ENCODE measurements around the gene C12orf56. TPM values are rescaled to one million over a fixed set of nuclear protein-coding genes. Genes with fewer than 3 reads are reported as not detected.
"Not testable (repeated sequence)": the region's sequence is repeated elsewhere in the genome, so short reads cannot be mapped to it uniquely, and the experiment has no call there.

Gene C12orf56
- total RNA-seq, 1 donor from 2014 or later, result not detected

- DNase-seq (no peak), ATAC-seq (ENCODE audit: poor library complexity) (no peak)
- intact Hi-C loops (cut with DNase I), result no loop called here
These were observed 1.7 kb upstream of the C12orf56 start for GRCh38 chr12:64392221-64392620.

GRCh38 chr12:64389154-64389553 lies 1.4 kb downstream of the C12orf56 start:
- DNase-seq (no peak), ATAC-seq (ENCODE audit: poor library complexity) (no peak)
- intact Hi-C loops (cut with DNase I), result no loop called here

- intact Hi-C loops (cut with DNase I), result no loop called here
- DNase-seq (no peak), ATAC-seq (ENCODE audit: poor library complexity) (no peak)
These were observed 3.3 kb downstream of the C12orf56 start for GRCh38 chr12:64387197-64387816.

GRCh38 chr12:64385468-64385867 lies 5.1 kb downstream of the C12orf56 start:
- ATAC-seq (ENCODE audit: poor library complexity) (no peak), DNase-seq (no peak)
- intact Hi-C loops (cut with DNase I), result no loop called here

- DNase-seq (no peak), ATAC-seq (ENCODE audit: poor library complexity) (no peak)
- intact Hi-C loops (cut with DNase I), result no loop called here
These were observed 5.5 kb downstream of the C12orf56 start for GRCh38 chr12:64385019-64385418.

GRCh38 chr12:64383675-64384074 lies 6.9 kb downstream of the C12orf56 start:
- ATAC-seq (ENCODE audit: poor library complexity) (no peak), DNase-seq (no peak)
- intact Hi-C loops (cut with DNase I), result no loop called here

GRCh38 chr12:64362721-64363305 lies 27.7 kb downstream of the C12orf56 start:
- intact Hi-C loops (cut with DNase I), result no loop called here

GRCh38 chr12:64361173-64361572 lies 29.4 kb downstream of the C12orf56 start:
- intact Hi-C loops (cut with DNase I); ATAC-seq (ENCODE audit: poor library complexity); DNase-seq: not testable (repeated sequence)

More at GRCh38 chr12:64362721-64363305, 27.7 kb downstream of the C12orf56 start:
- ATAC-seq (ENCODE audit: poor library complexity), result no peak
- no peak for DNase-seq

GRCh38 chr12:64356209-64356608 lies 34.3 kb downstream of the C12orf56 start:
- intact Hi-C loops (cut with DNase I); DNase-seq; ATAC-seq (ENCODE audit: poor library complexity): not testable (repeated sequence)

GRCh38 chr12:64352181-64352580 lies 38.4 kb downstream of the C12orf56 start:
- ATAC-seq (ENCODE audit: poor library complexity) (no peak), DNase-seq (no peak)
- intact Hi-C loops (cut with DNase I), result no loop called here

GRCh38 chr12:64351265-64351664 lies 39.3 kb downstream of the C12orf56 start:
- intact Hi-C loops (cut with DNase I), result no loop called here
- no peak for ATAC-seq (ENCODE audit: poor library complexity)
- no peak for DNase-seq

GRCh38 chr12:64347630-64348029 lies 42.9 kb downstream of the C12orf56 start:
- ATAC-seq (ENCODE audit: poor library complexity) (no peak), DNase-seq (no peak)
- intact Hi-C loops (cut with DNase I), result no loop called here

- intact Hi-C loops (cut with DNase I); ATAC-seq (ENCODE audit: poor library complexity); DNase-seq: not testable (repeated sequence)
These were observed 45.9 kb downstream of the C12orf56 start for GRCh38 chr12:64344631-64345030.

- DNase-seq; intact Hi-C loops (cut with DNase I): not testable (repeated sequence)
These were observed 50.0 kb downstream of the C12orf56 start for GRCh38 chr12:64340546-64340945.

GRCh38 chr12:64335886-64336466 lies 54.6 kb downstream of the C12orf56 start:
- DNase-seq, result no peak
- intact Hi-C loops (cut with DNase I), result no loop called here
- no peak for ATAC-seq (ENCODE audit: poor library complexity)

More at GRCh38 chr12:64340546-64340945, 50.0 kb downstream of the C12orf56 start:
- not testable (repeated sequence) for ATAC-seq (ENCODE audit: poor library complexity)

GRCh38 chr12:64332938-64333337 lies 57.6 kb downstream of the C12orf56 start:
- intact Hi-C loops (cut with DNase I), result no loop called here
- ATAC-seq (ENCODE audit: poor library complexity), result no peak
- no peak for DNase-seq

- ATAC-seq (ENCODE audit: poor library complexity) (no peak), DNase-seq (no peak)
- intact Hi-C loops (cut with DNase I), result no loop called here
These were observed 58.3 kb downstream of the C12orf56 start for GRCh38 chr12:64332296-64332695.

GRCh38 chr12:64329031-64329710 lies 61.4 kb downstream of the C12orf56 start:
- ATAC-seq (ENCODE audit: poor library complexity); intact Hi-C loops (cut with DNase I); DNase-seq: not testable (repeated sequence)

GRCh38 chr12:64325055-64325454 lies 65.5 kb downstream of the C12orf56 start:
- intact Hi-C loops (cut with DNase I), result no loop called here
- ATAC-seq (ENCODE audit: poor library complexity) (no peak), DNase-seq (no peak)
